ENCODE data around the gene GRM4.
"Not testable (repeated sequence)": the region's sequence is repeated elsewhere in the genome, so short reads cannot be mapped to it uniquely, and the experiment has no call there.

GRM4 gene

GRCh38 chr6:34020807-34021553 is 124.9 kb downstream of the GRM4 start:
- DNase-seq: no peak

- no peak for DNase-seq
Measured at GRCh38 chr6:34020278-34020677, 125.6 kb downstream of the GRM4 start.

DNA sequence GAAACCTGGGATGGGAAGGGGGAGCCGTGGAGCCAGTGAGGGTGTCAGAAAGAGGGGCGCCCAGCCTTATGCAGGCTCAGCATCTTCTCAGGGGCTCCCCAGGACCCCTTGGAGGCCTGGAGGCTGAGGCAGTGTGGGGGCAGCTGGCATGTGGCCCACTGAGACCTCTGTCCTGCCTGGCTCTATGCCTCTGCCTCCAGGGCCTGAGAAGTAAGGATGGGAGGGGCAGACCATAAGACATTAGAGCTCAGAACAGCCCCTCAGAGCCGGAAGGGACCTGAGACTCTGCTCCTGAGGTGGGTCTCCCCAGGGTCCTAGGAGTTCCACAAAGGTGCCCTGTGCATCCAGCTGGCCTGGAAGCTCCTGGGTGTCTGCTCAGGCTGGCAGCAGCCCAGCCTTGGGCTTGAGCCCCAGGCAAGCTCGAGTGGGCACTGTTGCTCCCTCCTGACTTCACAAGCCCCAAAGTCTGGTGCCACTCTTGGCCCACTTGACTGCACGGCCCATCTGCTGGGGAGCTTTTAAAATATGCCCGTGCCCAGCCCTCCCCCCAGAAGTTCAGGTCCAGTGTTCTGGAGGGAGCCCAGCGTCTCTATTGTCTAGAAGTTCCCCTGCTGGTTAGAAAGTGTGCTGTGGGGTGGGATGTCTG is 126.8 kb downstream of the GRM4 start:
- DNase-seq: no peak

DNA sequence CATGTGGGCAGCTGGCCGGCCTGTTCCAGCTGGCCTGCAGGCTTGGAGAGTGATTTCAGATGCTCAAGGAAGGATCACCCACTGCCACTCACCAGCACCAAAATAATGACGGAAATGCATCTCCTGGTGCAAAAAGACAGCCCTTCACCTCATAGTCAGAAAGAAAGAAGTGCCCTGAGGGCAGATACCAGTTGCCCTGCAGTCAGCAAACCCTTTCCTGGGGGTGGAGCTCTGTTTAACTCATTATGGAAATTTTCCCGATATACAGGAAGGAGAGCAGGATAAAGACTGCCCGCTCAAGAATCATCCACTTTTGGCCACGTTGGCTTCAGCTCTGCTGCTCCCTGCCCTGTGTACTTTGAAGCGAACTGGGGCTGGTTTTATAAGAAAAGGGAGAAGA is 127.9 kb downstream of the GRM4 start:
- no peak for DNase-seq

DNA sequence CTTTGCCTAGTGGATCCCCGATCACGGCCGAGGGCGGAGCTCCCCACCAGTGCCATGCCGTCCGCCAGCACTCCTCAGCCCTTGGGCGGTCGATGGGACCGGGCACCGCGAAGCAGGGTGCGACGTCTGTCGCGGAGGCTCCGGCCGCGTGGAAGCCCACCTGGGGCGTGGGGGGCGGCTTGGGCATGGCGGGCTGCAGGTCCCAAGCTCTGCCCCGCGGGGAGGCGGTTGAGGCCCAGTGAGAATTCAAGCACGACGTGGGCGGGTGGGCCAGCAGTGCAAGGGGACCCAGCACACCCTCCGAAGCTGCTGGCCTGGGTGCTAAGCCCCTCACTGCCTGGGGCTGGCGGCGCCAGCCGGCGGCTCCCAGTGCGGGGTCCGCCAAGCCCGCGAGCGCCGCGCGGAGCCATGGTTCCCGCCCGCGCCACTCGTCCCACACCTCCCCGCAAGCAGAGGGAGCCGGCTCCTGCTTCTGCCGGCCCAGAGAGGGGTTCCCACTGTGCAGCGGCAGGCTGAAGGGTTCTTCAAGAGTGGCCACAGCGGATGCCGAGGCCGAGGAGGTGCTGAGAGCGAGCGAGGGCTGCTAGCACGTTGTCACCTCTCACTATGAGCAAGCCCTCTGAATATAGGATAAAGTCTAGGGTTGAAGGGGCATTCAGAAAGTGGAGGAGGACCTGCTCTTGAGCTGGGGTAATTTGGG is 128.6 kb downstream of the GRM4 start:
- no peak for DNase-seq

- not testable (repeated sequence) for DNase-seq
Measured at GRCh38 chr6:34016573-34016972, 129.3 kb downstream of the GRM4 start.

DNA sequence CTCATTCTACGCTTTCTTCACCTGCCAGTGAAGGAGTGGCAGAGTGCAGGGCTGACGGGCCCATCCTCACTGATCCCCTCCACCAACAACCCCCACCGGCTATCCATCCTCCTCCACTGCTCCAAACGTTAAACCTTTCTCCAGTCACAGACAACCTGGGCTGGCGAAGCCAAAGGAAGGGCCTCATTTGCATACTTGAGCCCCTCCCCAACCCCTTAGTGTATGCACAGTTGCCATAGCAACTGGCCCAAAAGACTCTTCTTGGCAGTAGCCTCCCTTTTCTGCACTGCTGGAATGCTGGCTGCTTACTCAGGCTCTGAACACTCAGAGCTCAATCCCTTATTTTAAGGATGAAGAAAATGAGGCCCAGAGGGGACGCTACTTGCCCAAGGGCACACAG is 130.3 kb downstream of the GRM4 start:
- DNase-seq: peak in 1 of 14 donors; percentile 55

DNA sequence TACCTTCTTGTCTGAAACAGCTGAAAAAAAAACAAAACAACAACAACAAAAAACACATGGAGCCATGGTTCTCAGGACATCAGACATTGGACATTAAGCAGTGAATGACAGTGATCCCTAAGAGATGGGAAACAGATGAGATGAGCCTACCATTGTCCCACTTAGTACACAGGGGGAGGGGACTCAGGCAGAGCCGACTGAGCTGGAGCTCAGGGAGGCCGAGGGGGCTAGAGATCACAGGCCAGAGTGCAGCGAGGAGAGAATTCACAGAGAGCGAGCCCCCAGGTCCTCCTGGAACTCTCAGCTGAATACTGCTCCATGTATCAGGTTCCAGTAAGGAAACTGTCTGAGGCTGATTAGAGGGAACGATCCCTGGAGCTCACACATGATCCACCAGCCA is 134.6 kb downstream of the GRM4 start:
- no peak for DNase-seq

- no peak for DNase-seq
Measured at GRCh38 chr6:34005901-34006531, 139.9 kb downstream of the GRM4 start.

DNA sequence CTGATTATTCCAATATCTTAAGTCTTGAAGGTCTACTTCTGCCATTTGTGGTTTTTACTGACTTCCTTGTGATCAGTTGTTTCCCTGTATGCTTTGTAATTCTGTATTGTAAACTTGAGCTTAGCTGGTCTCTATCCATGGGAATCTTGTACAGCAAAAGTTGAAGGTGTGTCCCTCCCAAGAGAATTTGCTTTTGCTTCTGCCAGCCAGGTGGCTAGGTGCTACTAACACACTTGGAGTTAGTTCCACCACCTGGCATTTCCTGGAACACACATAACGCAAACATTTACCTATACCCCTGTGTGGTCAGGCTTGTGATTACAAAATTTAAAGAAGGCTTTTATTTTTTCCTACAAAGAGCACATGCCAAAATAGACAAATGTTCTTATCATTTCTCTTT is 141.2 kb downstream of the GRM4 start:
- no peak for DNase-seq

GRCh38 chr6:34003962-34004361 is 141.9 kb downstream of the GRM4 start:
- no peak for DNase-seq

DNA sequence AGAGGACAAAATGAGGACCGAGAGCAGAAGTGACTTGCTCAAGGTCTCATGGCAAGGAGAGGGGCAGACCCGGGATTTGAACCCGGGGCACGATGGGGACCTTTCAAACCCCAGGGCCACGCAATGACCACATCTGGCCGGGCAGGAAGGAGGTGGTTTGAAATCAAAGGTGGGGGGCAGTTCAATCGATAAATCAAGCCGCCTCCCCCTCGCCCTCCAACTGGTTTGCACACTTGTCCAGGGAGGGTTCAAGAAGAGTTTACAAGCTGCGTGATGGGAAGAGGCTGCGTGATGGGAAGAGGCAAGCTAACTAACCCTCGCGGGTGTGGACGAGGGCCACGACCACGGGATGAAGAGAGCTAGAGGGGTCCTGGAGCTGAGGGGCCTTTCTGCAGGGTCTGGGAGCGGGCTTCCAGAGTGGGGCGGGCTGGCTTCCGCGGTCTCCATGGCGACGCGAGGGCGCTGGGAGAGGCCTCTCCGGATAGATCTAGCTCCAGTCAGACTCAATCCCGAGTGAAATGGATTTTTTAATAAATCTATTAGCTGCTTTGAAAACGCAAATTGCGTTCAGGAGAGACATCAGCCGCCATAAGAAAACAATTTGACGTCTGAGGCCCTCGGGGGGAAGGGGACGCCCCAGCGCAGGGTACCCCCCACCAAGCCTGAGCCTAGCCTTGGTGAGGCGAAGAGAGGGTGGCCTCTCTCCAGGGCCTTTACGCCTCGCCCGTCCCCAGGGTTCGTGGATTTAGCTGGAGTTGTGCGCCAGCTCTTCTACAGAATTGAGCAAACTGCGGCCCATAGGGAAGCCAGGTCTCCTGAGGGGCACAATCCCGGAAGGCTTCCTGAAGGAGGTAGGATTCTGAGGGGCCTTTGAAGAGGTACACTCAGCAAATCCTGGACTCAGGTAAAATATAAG is 143.9 kb downstream of the GRM4 start:
- no peak for DNase-seq

DNA sequence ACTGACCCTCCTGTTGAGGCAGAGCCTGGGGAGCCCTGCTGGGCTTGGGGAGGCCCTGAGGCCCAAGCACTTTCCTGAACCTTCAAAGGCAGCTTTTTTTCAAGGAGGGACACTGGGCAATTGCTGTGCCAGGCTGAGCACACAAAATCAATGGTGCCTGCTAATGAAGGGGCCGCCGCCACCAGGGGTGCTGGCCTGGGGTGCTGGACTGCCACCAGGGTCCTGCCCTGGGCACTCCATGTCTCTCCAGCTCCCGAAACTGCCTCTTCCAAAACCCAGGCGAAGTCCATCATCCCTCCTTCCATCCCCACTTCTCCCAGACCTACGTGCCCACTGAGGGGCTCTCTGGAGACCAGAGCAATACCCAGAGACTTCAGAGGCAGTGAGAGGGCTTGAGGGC is 145.6 kb downstream of the GRM4 start:
- no peak for DNase-seq

GRCh38 chr6:33999567-33999966 is 146.3 kb downstream of the GRM4 start:
- no peak for DNase-seq

DNA sequence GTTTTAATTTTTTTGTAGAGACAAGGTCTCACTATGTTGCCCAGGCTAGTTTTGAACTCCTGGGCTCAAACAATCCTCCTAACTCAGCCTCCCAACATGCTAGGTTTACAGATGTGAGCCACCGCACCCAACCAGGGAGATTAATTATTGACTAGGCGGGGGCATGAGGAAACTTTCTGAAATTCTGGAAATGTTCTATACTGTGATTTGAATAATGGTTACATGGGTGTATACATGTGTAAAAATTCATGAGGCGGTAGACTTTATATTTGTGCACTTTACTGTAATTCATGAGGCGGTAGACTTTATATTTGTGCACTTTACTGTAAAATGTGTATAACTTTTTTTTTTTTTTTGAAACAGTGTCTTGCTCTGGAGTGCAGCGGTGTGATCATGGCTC is 147.2 kb downstream of the GRM4 start:
- DNase-seq: no peak

GRCh38 chr6:33997265-33997664 is 148.6 kb downstream of the GRM4 start:
- DNase-seq: no peak

DNA sequence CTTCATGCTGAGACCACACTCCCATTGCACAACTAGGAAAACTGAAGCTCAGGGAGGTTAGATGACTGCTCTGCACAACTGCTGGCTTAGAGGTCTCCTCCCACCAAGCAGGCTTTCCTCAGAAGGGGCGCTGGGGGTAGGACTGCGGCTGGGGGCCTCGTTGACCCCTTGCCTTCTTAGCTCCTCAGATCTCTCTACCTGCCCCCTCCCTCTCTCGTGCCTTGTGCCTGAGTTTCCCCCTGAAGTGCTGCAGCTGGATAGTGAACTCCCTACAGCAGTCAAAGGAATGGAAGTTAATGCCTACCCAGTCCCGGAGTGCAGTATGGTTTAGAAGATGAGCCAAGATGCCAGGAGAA is 149.8 kb downstream of the GRM4 start:
- DNase-seq: no peak

GRCh38 chr6:33995309-33996119 is 150.4 kb downstream of the GRM4 start:
- no peak for DNase-seq

GRCh38 chr6:33994472-33995308 is 151.2 kb downstream of the GRM4 start:
- DNase-seq: no peak
